NB4 (cell line): Measurements from ENCODE around the gene RPS19BP1.

Experiments used
- MYC ChIP-seq: IDR thresholded peaks from 2 replicates; pipeline ENCODE4 v1.6.1; 2011; ENCODE audit warnings: low read depth, low read length
- POLR2A ChIP-seq: IDR thresholded peaks from 2 replicates; pipeline ENCODE4 v1.6.1; 2011; ENCODE audit warnings: mild to moderate bottlenecking; ENCODE audit not compliant: insufficient read length; ENCODE audit errors: extremely low read depth
- TF ChIP-seq, protein P1 (sequence below): IDR thresholded peaks from one replicate; pipeline ENCODE4 v1.5.1; 2012; ENCODE audit warnings: low read depth, low read length

DNA sequence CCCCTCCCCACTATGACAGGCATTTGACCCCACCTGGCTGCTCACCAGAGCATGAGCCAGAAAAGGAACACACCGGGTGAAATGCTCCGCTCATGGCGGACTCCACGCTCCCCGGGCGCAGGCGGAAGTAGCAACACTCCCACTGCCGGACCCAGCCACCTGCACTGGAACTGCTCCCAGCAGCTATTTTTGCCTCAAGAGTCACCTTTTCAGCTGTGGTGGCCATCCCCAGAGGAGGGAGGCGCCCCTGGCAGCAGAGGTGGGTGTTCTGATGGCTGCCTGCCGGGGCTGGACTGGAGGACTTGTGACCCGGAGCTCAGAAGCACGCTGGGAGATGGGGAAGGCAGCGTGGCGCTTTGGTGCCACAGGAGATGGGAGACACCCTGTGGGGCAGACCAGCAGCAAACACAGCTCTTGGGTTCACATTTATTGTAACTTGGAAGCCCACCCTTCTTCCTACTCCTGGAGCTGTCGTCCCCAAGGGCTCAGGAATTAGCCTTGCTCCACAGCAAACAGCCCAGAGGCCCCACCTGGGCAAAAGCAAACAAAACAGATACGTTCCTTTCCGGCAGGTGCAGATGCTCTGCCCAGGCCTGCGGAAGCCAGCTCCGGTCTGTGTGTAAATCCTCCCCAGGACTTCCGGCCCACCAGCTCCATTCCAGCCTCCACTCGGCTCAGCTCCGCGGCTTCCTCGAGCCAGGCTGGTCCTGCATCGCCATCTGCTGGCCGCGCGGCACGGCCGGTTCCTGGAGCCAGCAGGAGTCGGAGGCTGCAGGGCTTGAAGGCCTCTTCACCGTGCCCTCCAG is 3.7 kb downstream of the RPS19BP1 start:
- TF ChIP-seq, protein P1, sequence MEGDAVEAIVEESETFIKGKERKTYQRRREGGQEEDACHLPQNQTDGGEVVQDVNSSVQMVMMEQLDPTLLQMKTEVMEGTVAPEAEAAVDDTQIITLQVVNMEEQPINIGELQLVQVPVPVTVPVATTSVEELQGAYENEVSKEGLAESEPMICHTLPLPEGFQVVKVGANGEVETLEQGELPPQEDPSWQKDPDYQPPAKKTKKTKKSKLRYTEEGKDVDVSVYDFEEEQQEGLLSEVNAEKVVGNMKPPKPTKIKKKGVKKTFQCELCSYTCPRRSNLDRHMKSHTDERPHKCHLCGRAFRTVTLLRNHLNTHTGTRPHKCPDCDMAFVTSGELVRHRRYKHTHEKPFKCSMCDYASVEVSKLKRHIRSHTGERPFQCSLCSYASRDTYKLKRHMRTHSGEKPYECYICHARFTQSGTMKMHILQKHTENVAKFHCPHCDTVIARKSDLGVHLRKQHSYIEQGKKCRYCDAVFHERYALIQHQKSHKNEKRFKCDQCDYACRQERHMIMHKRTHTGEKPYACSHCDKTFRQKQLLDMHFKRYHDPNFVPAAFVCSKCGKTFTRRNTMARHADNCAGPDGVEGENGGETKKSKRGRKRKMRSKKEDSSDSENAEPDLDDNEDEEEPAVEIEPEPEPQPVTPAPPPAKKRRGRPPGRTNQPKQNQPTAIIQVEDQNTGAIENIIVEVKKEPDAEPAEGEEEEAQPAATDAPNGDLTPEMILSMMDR = peak; percentile 95
- TF ChIP-seq POLR2A = no peak
- TF ChIP-seq MYC = peak; percentile 71
